ENCODE results near the gene RUNX2. TPM values are rescaled to one million over a fixed set of nuclear protein-coding genes. Genes with fewer than 3 reads are reported as not detected.

Gene RUNX2
- total RNA-seq, 3 donors from 2014 or later: 2.7 to 7.3 (median 7.2) TPM

DNA sequence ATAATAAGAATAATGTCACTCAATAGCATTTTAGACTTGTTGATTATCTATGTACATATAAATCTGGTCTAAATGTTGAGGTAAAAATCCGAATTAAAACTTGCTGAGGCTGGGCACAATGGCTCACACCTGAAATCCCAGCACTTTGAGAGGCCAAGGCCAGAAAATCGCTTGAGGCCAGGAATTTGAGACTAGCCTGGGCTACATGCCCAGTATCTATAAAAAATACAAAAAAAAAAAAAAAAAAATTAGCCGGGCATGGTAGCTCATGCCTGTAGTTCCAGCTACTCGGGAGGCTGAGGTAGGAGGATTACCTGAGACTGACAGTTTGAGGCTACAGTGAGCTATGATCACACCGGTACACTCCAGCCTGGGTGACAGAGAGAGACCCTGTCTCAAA is 83.8 kb downstream of the RUNX2 start:
- Histone ChIP-seq H3K27me3 (no peaks in the 10 kb centered on the region), H3K4me3 (no peak overlapping the region), H3K36me3 (no peaks in the 10 kb centered on the region), H3K4me1 (no peaks in the 10 kb centered on the region), H3K9me3 (no peaks in the 10 kb centered on the region), H3K27ac (no peak overlapping the region)
- DNase-seq (ENCODE audit: low spot score in 2 of 2): no peak
- no peak for TF ChIP-seq POLR2A (IDR thresholded peaks at IDR 0.05)
- TF ChIP-seq, protein P1, sequence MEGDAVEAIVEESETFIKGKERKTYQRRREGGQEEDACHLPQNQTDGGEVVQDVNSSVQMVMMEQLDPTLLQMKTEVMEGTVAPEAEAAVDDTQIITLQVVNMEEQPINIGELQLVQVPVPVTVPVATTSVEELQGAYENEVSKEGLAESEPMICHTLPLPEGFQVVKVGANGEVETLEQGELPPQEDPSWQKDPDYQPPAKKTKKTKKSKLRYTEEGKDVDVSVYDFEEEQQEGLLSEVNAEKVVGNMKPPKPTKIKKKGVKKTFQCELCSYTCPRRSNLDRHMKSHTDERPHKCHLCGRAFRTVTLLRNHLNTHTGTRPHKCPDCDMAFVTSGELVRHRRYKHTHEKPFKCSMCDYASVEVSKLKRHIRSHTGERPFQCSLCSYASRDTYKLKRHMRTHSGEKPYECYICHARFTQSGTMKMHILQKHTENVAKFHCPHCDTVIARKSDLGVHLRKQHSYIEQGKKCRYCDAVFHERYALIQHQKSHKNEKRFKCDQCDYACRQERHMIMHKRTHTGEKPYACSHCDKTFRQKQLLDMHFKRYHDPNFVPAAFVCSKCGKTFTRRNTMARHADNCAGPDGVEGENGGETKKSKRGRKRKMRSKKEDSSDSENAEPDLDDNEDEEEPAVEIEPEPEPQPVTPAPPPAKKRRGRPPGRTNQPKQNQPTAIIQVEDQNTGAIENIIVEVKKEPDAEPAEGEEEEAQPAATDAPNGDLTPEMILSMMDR (IDR thresholded peaks at IDR 0.05): no peak
- intact Hi-C loops (cut with DNase I; ENCODE audit: low total_unique reads): no loop called here

DNA sequence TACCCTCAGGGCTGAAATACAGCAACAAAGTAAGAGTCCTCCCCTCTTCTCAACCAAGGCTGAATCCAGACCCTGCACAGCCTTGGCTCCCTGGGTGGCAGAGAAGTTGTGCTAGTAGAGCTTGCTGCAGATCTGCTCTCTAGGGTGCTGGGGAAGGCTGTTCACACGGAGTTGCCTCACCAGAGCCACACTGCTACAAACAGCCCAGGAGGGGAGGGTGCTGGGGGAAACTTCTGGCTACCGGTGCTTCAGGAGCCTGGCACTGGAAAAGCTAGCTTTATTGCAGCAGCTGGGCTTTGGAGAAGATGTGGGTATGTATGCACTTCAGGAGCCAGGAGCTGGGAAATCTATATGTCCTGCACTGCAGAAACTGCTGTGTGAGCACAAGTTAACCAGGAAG is 87.2 kb downstream of the RUNX2 start:
- intact Hi-C loops (cut with DNase I; ENCODE audit: low total_unique reads): no loop called here
- no peak for DNase-seq (ENCODE audit: low spot score in 2 of 2)
- H3K4me3 ChIP-seq: no peak overlapping the region
- no peak for TF ChIP-seq POLR2AphosphoS5 (IDR thresholded peaks at IDR 0.05)
- TF ChIP-seq POLR2A (IDR thresholded peaks at IDR 0.05): no peak
- TF ChIP-seq, protein P1 (IDR thresholded peaks at IDR 0.05): no peak
- peaks cover 0 to 13% of the 10 kb centered on the region in 2 donors for H3K27me3 ChIP-seq
- H3K27ac ChIP-seq: no peak overlapping the region
- H3K9me3 ChIP-seq: no peaks in the 10 kb centered on the region
- H3K4me1 ChIP-seq: peaks cover 0 to 3% of the 10 kb centered on the region in 2 donors
- no peaks in the 10 kb centered on the region for H3K36me3 ChIP-seq

DNA sequence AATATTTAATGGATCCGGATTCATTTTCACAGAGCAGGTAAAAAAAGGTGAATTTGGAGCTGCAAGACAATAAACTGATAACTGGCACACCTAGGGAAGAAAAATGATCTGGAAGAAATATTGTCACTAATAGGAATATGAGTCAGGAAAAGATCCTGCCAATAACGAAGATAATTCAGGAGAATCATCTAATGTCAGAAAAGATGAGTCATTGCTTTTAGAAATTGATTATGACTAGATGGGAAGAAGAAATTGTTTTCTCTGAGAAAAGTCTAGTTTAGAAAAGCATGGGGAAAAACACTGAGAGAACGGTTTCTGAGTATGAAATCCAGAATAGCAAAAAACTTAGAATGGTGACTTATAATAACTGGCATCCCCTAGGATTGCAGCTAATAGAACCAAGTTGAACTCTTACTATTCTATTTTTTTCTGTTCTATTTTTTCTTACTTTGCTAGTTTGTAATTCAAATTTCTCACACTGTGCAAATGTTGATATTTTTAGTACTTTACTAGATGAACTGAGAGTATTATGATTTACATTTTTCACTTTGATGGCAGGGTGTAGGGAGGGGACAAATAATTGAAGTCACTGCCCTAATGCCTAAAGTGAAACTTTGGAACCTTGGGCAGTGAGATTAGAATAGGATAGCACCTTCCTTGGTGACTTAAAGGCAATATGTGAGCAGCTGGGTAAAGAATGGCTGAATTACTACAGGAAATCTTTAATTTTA is 87.8 kb downstream of the RUNX2 start:
- Histone ChIP-seq H3K9me3 (no peaks in the 10 kb centered on the region), H3K4me1 (peaks cover 0 to 10% of the 10 kb centered on the region in 2 donors), H3K27ac (no peak overlapping the region), H3K27me3 (peaks cover 0 to 19% of the 10 kb centered on the region in 2 donors), H3K36me3 (no peaks in the 10 kb centered on the region), H3K4me3 (no peak overlapping the region)
- intact Hi-C loops (cut with DNase I; ENCODE audit: low total_unique reads): no loop called here
- no peak for DNase-seq (ENCODE audit: low spot score in 2 of 2)
- TF ChIP-seq POLR2A (IDR thresholded peaks at IDR 0.05) (no peak), POLR2AphosphoS5 (IDR thresholded peaks at IDR 0.05) (no peak)
- TF ChIP-seq, protein P1 (IDR thresholded peaks at IDR 0.05): no peak

DNA sequence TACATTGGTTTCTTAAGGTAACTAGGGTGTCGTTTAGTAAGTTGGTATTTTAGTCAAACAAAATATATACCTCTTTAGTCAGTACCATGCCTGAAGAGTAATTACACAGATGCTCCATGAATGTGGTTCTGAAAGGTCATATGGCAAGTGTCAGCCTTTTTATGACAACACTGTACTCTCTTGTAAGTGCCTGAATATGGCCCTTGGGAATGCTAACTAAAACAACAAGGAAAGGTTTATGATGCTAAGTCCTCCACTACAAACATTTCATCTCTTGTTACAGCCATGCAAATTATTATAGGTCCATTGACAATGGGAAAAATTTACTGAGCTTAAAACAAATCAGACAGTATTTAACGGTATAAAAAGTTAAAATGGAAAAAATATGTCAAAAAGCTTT is 88.6 kb downstream of the RUNX2 start:
- Histone ChIP-seq H3K36me3 (no peaks in the 10 kb centered on the region), H3K27ac (no peak overlapping the region), H3K4me1 (peaks cover 0 to 13% of the 10 kb centered on the region in 2 donors), H3K4me3 (no peak overlapping the region), H3K27me3 (peaks cover 0 to 22% of the 10 kb centered on the region in 2 donors), H3K9me3 (no peaks in the 10 kb centered on the region)
- intact Hi-C loops (cut with DNase I; ENCODE audit: low total_unique reads): no loop called here
- DNase-seq (ENCODE audit: low spot score in 2 of 2): no peak
- TF ChIP-seq, protein P1 (IDR thresholded peaks at IDR 0.05): no peak
- TF ChIP-seq POLR2AphosphoS5 (IDR thresholded peaks at IDR 0.05) (no peak), POLR2A (IDR thresholded peaks at IDR 0.05) (no peak)

DNA sequence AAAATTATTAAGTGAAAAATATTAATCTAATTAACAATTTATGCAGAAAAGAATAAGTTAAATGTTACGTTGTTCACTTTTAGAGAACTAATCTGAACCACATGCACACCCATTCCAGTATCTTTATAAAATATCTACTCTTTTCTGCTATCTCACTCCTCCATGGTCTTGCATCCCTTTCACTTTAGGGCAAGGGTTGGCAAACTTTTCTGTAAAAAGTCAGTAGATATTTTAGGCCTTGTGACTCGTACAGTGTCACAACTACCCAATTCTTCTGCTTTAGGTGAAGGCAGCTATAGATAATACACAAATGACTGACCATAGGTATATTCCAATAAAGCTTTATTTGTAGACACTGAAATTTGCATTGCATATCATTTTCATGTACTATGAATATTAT is 89.3 kb downstream of the RUNX2 start:
- intact Hi-C loops (cut with DNase I; ENCODE audit: low total_unique reads): no loop called here
- peaks cover 0 to 13% of the 10 kb centered on the region in 2 donors for H3K4me1 ChIP-seq
- no peak overlapping the region for H3K27ac ChIP-seq
- H3K36me3 ChIP-seq: no peaks in the 10 kb centered on the region
- no peak for DNase-seq (ENCODE audit: low spot score in 2 of 2)
- peaks cover 0 to 22% of the 10 kb centered on the region in 2 donors for H3K27me3 ChIP-seq
- TF ChIP-seq, protein P1 (IDR thresholded peaks at IDR 0.05): no peak
- no peak for TF ChIP-seq POLR2A (IDR thresholded peaks at IDR 0.05)
- no peak for TF ChIP-seq POLR2AphosphoS5 (IDR thresholded peaks at IDR 0.05)
- no peak overlapping the region for H3K4me3 ChIP-seq
- H3K9me3 ChIP-seq: no peaks in the 10 kb centered on the region

All from breast epithelium (tissue), 4 donors.